ENCODE measurements around the gene C11orf24. TPM values are rescaled to one million over a fixed set of nuclear protein-coding genes. Genes with fewer than 3 reads are reported as not detected.

Gene C11orf24
- total and polyA plus RNA-seq, 2 of the 4 experiments (the other 2 are of a cell fraction) = 42.5 to 135 TPM

DNA sequence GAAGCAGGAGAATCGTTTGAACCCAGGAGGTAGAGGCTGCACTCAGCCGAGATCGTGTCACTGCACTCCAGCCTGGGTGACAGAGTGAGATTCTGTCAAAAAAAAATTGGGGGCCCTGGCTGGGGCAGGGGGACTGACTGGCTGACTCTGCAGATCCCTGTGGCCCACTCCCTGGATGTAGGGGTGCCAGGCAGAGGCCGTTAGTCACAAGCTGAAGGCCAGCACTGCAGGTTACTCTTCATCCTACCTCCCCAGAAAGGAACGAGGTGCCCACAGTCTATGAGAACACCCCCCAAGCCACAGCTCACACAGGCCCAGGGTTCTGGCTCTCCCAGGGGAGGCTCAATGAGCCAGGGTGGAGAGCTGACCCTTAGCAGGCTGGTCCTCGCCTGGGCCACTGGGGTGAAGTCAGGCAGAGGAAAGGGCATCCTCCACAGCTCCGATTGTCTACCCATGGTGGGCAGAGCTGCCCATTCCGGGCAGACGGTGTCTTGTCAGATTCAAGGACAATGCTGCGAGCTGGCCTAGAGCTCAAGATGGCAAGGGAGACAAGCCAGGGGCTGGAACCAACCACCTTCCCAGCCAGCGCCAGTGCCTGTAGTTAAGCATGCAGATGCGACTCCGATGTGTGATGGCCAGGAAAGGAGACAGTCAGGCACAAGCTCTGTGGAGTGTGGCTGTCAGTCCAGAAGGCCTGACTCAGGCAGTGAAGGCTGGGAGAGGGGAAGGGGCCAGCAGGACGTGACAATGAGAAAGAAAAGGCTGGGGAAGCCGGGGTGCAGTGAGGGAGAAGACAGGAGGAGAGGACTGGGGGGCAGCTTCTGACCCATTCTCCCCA lies 12.4 kb downstream of the C11orf24 start:
- DNase-seq (no peak), ATAC-seq (ENCODE audit: low read depth) (no peak)
- no peak overlapping the region for H3K18ac ChIP-seq (ENCODE audit: low read depth, low read length)
- H2BK20ac ChIP-seq (ENCODE audit: low read depth, low read length) = no peak overlapping the region
- no peak overlapping the region for H3K27ac ChIP-seq (ENCODE audit: insufficient read depth, low read length)
- H3K36me3 ChIP-seq (ENCODE audit: control insufficient read depth, insufficient read depth, low read length) = peaks cover 37% of the 10 kb centered on the region
- no peaks in the 10 kb centered on the region for H3K9me3 ChIP-seq (ENCODE audit: control insufficient read depth, insufficient read depth, low read length)
- WGBS, 2 experiments (ENCODE audit: extremely low coverage in 2 of 2, insufficient read length in 1 of 2) = 92% methylated on average over 5 of the region's 15 CpGs; no CpG with 5 or more reads in 1 of the 2 experiments
- no peak overlapping the region for H2BK120ac ChIP-seq (ENCODE audit: low read depth, low read length)
- H3K9ac ChIP-seq (ENCODE audit: low read depth, low read length) = no peak overlapping the region
- H4K91ac ChIP-seq (ENCODE audit: insufficient read depth, low read depth, low read length) = no peak overlapping the region
- H2BK5ac ChIP-seq (ENCODE audit: low read depth, low read length, poor library complexity, severe bottlenecking) = no peak overlapping the region
- intact Hi-C loops (cut with micrococcal nuclease) (no loop called here), dilution Hi-C loops (cut with HindIII; ENCODE audit: low sequenced_read_pairs, unreplicated experiment) (no loop called here), in situ Hi-C loops (cut with MboI; ENCODE audit: low sequenced_read_pairs) (loop anchor here (5.0 kb wide), 1 partner anchor 38 kb away; no protein-coding TSS in a partner anchor)
- H3K4me3 ChIP-seq (ENCODE audit: insufficient read depth, low read depth, low read length) = no peak overlapping the region
- H3K14ac ChIP-seq (replicated peaks; ENCODE audit: low read depth, low read length) = no peak overlapping the region
- peaks cover 19% of the 10 kb centered on the region for H3K9me1 ChIP-seq (ENCODE audit: insufficient read depth, low read length)
- H4K20me1 ChIP-seq (ENCODE audit: insufficient read depth, low read length) = peaks cover 27% of the 10 kb centered on the region
- no peak overlapping the region for H3K23ac ChIP-seq (ENCODE audit: low read depth, low read length)
- peaks cover 9 to 21% of the 10 kb centered on the region in 2 experiments; a peak in 3 of 4 replicates for H3K79me1 ChIP-seq (ENCODE audit: low read depth in 1 of 2, low read length in 2 of 2)
- no peaks in the 10 kb centered on the region for H3K27me3 ChIP-seq (ENCODE audit: control insufficient read depth, insufficient read depth, low read length)
- no peak overlapping the region for H3K4ac ChIP-seq (ENCODE audit: low read depth, low read length)
- H4K8ac ChIP-seq (ENCODE audit: low read depth in 2 of 2, low read length in 2 of 2) = no peak overlapping the region
- CTCF ChIA-PET = interaction anchor here (0.8 kb wide), 1 partner anchor 124 kb away, joined by 3 read pairs; no protein-coding TSS in a partner anchor
- H2AK9ac ChIP-seq (replicated peaks; ENCODE audit: low read depth, low read length, poor library complexity) = peak overlapping the region; percentile 1
- H3K4me2 ChIP-seq (ENCODE audit: low read depth, low read length) = no peak overlapping the region
- H2AFZ ChIP-seq (replicated peaks; ENCODE audit: low read length, poor library complexity) = no peak overlapping the region
- POLR2A ChIA-PET (ENCODE audit: unreplicated experiment) = interaction anchor here (0.6 kb wide), 1 partner anchor 14 kb away, joined by 5 read pairs; no protein-coding TSS in a partner anchor
- H2AK5ac ChIP-seq (ENCODE audit: low read depth, low read length) = no peak overlapping the region
- no TSS peak for BruUV-seq (replicated peaks)
- H3K56ac ChIP-seq (ENCODE audit: extremely low read depth, insufficient read depth, low read length) = no peak overlapping the region
- no peak overlapping the region for H4K5ac ChIP-seq (ENCODE audit: low read depth, low read length)
- H3K4me1 ChIP-seq (ENCODE audit: control insufficient read depth, insufficient read depth, low read length) = peaks cover 11% of the 10 kb centered on the region
- no peak overlapping the region for H2BK15ac ChIP-seq (ENCODE audit: low read depth, low read length)
- no peak for TF ChIP-seq RCOR1 (IDR thresholded peaks at IDR 0.05; ENCODE audit: insufficient replicate concordance, low read length)
- no peak for TF ChIP-seq CEBPB (IDR thresholded peaks at IDR 0.05; ENCODE audit: low read depth, low read length)
- TF ChIP-seq BHLHE40 (IDR thresholded peaks at IDR 0.05; ENCODE audit: low read depth, low read length) = no peak
- TF ChIP-seq SMC3 (IDR thresholded peaks at IDR 0.05; ENCODE audit: low read depth, low read length) = no peak
- TF ChIP-seq POLR2A (IDR thresholded peaks at IDR 0.05; ENCODE audit: low read depth, low read length) = no peak
- no peak for TF ChIP-seq MAFK (IDR thresholded peaks at IDR 0.05; ENCODE audit: low read depth, low read length)
- TF ChIP-seq RFX5 (IDR thresholded peaks at IDR 0.05; ENCODE audit: low read depth, low read length) = no peak
- TF ChIP-seq MAZ (IDR thresholded peaks at IDR 0.05; ENCODE audit: borderline replicate concordance, low read depth, low read length) = no peak
- TF ChIP-seq MXI1 (IDR thresholded peaks at IDR 0.05; ENCODE audit: borderline replicate concordance, low read depth, low read length) = no peak
- TF ChIP-seq, protein P1, sequence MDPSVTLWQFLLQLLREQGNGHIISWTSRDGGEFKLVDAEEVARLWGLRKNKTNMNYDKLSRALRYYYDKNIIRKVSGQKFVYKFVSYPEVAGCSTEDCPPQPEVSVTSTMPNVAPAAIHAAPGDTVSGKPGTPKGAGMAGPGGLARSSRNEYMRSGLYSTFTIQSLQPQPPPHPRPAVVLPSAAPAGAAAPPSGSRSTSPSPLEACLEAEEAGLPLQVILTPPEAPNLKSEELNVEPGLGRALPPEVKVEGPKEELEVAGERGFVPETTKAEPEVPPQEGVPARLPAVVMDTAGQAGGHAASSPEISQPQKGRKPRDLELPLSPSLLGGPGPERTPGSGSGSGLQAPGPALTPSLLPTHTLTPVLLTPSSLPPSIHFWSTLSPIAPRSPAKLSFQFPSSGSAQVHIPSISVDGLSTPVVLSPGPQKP (IDR thresholded peaks at IDR 0.05; ENCODE audit: borderline replicate concordance, low read depth, low read length) = no peak
- TF ChIP-seq NFE2L2 (IDR thresholded peaks at IDR 0.05; ENCODE audit: low read depth, low read length) = no peak
- TF ChIP-seq, protein P2, sequence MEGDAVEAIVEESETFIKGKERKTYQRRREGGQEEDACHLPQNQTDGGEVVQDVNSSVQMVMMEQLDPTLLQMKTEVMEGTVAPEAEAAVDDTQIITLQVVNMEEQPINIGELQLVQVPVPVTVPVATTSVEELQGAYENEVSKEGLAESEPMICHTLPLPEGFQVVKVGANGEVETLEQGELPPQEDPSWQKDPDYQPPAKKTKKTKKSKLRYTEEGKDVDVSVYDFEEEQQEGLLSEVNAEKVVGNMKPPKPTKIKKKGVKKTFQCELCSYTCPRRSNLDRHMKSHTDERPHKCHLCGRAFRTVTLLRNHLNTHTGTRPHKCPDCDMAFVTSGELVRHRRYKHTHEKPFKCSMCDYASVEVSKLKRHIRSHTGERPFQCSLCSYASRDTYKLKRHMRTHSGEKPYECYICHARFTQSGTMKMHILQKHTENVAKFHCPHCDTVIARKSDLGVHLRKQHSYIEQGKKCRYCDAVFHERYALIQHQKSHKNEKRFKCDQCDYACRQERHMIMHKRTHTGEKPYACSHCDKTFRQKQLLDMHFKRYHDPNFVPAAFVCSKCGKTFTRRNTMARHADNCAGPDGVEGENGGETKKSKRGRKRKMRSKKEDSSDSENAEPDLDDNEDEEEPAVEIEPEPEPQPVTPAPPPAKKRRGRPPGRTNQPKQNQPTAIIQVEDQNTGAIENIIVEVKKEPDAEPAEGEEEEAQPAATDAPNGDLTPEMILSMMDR (conservative IDR thresholded peaks at IDR 0.05; ENCODE audit: low read depth, low read length) = no peak
- TF ChIP-seq, protein P3, sequence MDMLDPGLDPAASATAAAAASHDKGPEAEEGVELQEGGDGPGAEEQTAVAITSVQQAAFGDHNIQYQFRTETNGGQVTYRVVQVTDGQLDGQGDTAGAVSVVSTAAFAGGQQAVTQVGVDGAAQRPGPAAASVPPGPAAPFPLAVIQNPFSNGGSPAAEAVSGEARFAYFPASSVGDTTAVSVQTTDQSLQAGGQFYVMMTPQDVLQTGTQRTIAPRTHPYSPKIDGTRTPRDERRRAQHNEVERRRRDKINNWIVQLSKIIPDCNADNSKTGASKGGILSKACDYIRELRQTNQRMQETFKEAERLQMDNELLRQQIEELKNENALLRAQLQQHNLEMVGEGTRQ (IDR thresholded peaks at IDR 0.05; ENCODE audit: low read depth, low read length) = no peak
- TF ChIP-seq CHD1 (IDR thresholded peaks at IDR 0.05; ENCODE audit: low read depth, low read length) = no peak
